WTC11 (cell line): Measurements from ENCODE around the gene PLEKHH2.
"Not testable (repeated sequence)": the region's sequence is repeated elsewhere in the genome, so short reads cannot be mapped to it uniquely, and the experiment has no call there.

ENCODE experiments used
- CREM ChIP-seq: sonication (generic); formaldehyde crosslinking; IDR thresholded peaks from 2 replicates; pipeline ENCODE4 v1.8.1; 2022; ENCODE audit warnings: mild to moderate bottlenecking, missing genetic modification reagents, moderate library complexity
- GABPB1 ChIP-seq: sonication (generic); formaldehyde crosslinking; IDR thresholded peaks from 2 replicates; pipeline ENCODE4 v1.8.1; 2023; ENCODE audit warnings: mild to moderate bottlenecking, missing genetic modification reagents
- NR3C1 ChIP-seq: sonication (generic); formaldehyde crosslinking; conservative IDR thresholded peaks from 2 replicates; pipeline ENCODE4 v1.8.1; 2023; ENCODE audit warnings: low read depth, mild to moderate bottlenecking, missing genetic modification reagents
- SMAD4 ChIP-seq: sonication (generic); formaldehyde crosslinking; IDR thresholded peaks from 2 replicates; pipeline ENCODE4 v1.8.0; 2022; ENCODE audit warnings: mild to moderate bottlenecking, missing genetic modification reagents
- TEAD1 ChIP-seq: sonication (generic); formaldehyde crosslinking; IDR thresholded peaks from 2 replicates; pipeline ENCODE4 v1.8.0; 2022; ENCODE audit warnings: mild to moderate bottlenecking, missing genetic modification reagents
- USF1 ChIP-seq: sonication (generic); formaldehyde crosslinking; IDR thresholded peaks from 2 replicates; pipeline ENCODE4 v1.8.0; 2022; ENCODE audit warnings: mild to moderate bottlenecking, missing genetic modification reagents
- ZNF121 ChIP-seq: sonication (generic); formaldehyde crosslinking; IDR thresholded peaks from 2 replicates; pipeline ENCODE4 v1.8.0; 2023; ENCODE audit warnings: missing genetic modification reagents
- TF ChIP-seq, protein P1 (sequence below): fragments of 200-600 bp; IDR thresholded peaks from 2 replicates; pipeline ENCODE4 v1.8.0; 2022; ENCODE audit warnings: antibody characterized with exemption

DNA sequence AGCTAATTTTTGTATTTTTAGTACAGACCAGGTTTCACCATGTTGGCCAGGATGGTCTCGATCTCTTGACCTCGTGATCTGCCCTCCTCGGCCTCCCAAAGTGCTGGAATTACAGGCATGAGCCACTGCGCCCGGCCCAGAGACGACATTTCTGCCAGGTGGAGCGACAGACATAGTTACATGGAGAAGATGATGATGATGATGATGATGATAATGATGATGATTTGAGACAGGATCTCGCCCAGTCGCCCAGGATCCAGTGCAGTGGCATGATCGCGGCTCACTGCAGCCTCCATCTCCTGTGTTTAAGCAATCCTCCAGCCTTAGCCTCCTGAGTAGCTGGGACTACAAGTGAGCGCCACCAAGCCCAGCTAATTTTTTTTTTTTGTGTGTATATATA, 907 bp upstream of the PLEKHH2 start:
- TF ChIP-seq, protein P1, sequence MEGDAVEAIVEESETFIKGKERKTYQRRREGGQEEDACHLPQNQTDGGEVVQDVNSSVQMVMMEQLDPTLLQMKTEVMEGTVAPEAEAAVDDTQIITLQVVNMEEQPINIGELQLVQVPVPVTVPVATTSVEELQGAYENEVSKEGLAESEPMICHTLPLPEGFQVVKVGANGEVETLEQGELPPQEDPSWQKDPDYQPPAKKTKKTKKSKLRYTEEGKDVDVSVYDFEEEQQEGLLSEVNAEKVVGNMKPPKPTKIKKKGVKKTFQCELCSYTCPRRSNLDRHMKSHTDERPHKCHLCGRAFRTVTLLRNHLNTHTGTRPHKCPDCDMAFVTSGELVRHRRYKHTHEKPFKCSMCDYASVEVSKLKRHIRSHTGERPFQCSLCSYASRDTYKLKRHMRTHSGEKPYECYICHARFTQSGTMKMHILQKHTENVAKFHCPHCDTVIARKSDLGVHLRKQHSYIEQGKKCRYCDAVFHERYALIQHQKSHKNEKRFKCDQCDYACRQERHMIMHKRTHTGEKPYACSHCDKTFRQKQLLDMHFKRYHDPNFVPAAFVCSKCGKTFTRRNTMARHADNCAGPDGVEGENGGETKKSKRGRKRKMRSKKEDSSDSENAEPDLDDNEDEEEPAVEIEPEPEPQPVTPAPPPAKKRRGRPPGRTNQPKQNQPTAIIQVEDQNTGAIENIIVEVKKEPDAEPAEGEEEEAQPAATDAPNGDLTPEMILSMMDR = not testable (repeated sequence)
- TF ChIP-seq GABPB1 (CRISPR knock-in tag); NR3C1 (CRISPR knock-in tag); ZNF121 (CRISPR knock-in tag); TEAD1 (CRISPR knock-in tag); CREM (CRISPR knock-in tag); USF1; SMAD4: not testable (repeated sequence)
